Tibial artery (tissue), 4 donors: Measurements from ENCODE around the gene DHH.

Source experiments
- DNase-seq, 2 donors: peaks; one replicate each; pipeline ENCODE4 v3.0.0-alpha.2; 2019
- H3K27ac ChIP-seq, 2 donors: fragments of 200-600 bp; sonication (generic) in 1 of 2; 1 replicate in 1 of 2; 2 replicates in 1 of 2; pipeline ENCODE4 v1.5.1; 2018 to 2019; ENCODE audit warnings: mild to moderate bottlenecking in 1 of 2
- H3K27me3 ChIP-seq, 2 donors: fragments of 200-600 bp; sonication (generic) in 1 of 2; one replicate each; pipeline versions ENCODE4 v1.5.1 to v1.6.0; 2016 to 2019
- H3K36me3 ChIP-seq, 3 donors: fragments of 200-600 bp; sonication (generic) in 2 of 3; one replicate each; pipeline ENCODE4 v1.5.1; 2016 to 2019; ENCODE audit warnings: mild to moderate bottlenecking in 2 of 3
- H3K4me1 ChIP-seq, 4 donors: fragments of 200-600 bp; sonication (generic) in 2 of 4; 1 replicate in 3 of 4; 2 replicates in 1 of 4; pipeline ENCODE4 v1.5.1; 2016 to 2019
- H3K4me3 ChIP-seq, 2 donors: fragments of 200-600 bp; sonication (generic) in 1 of 2; 1 replicate in 1 of 2; 2 replicates in 1 of 2; pipeline ENCODE4 v1.5.1; 2018 to 2019; ENCODE audit warnings: mild to moderate bottlenecking in 2 of 2
- H3K9me3 ChIP-seq, 3 donors: fragments of 200-600 bp; sonication (generic) in 1 of 3; one replicate each; pipeline ENCODE4 v1.5.1; 2016 to 2019
- CTCF ChIP-seq, 2 experiments: fragments of 200-600 bp in 1 of 2; fragments of 450-650 bp in 1 of 2; IDR thresholded peaks; one replicate each; pipeline ENCODE4 v1.5.1; 2017 to 2019; ENCODE audit warnings: antibody characterized with exemption in 2 of 2, mild to moderate bottlenecking in 1 of 2, moderate library complexity in 1 of 2
- intact Hi-C: fragments of 100-400 bp; cut with DNase I; formaldehyde crosslinking; loops from one replicate; pipeline ENCODE4 v1.15.0; 2023; ENCODE audit warnings: low total_unique reads

DHH gene

GRCh38 chr12:49079793-49080192, 14.8 kb downstream of the DHH start:
- TF ChIP-seq CTCF (IDR thresholded peaks at IDR 0.05): no peak
- Histone ChIP-seq H3K27ac (no peak overlapping the region), H3K36me3 (no peaks in the 10 kb centered on the region), H3K4me3 (no peak overlapping the region), H3K27me3 (peaks cover 0 to 4% of the 10 kb centered on the region in 2 donors), H3K9me3 (no peaks in the 10 kb centered on the region), H3K4me1 (no peaks in the 10 kb centered on the region)
- DNase-seq: no peak
- intact Hi-C loops: no loop called here

GRCh38 chr12:49070971-49071370, 23.6 kb downstream of the DHH start:
- H3K4me3 ChIP-seq: no peak overlapping the region
- peaks cover 0 to 17% (median 12%) of the 10 kb centered on the region in 4 donors for H3K4me1 ChIP-seq
- H3K27ac ChIP-seq: no peak overlapping the region
- intact Hi-C loops: no loop called here
- no peaks in the 10 kb centered on the region for H3K27me3 ChIP-seq
- DNase-seq: no peak
- no peaks in the 10 kb centered on the region for H3K36me3 ChIP-seq
- H3K9me3 ChIP-seq: no peaks in the 10 kb centered on the region
- no peak for TF ChIP-seq CTCF (IDR thresholded peaks at IDR 0.05)

GRCh38 chr12:49069507-49070346, 24.9 kb downstream of the DHH start, which contains the start of gene RHEBL1:
RHEBL1 (minus strand) TSS chr12:49069979; CDS start chr12:49069785, 194 bp downstream.
- TF ChIP-seq CTCF (IDR thresholded peaks at IDR 0.05): no peak
- peak within 1 kb of the TSS; percentile 67 to 75 for H3K4me3 ChIP-seq
- no peaks in the 10 kb centered on the region for H3K27me3 ChIP-seq
- H3K27ac ChIP-seq: peak within 1 kb of the TSS; percentile 63 to 68
- DNase-seq: peak; percentile 99
- H3K36me3 ChIP-seq: no peaks in the 10 kb centered on the region
- H3K9me3 ChIP-seq: no peaks in the 10 kb centered on the region
- intact Hi-C loops: loop anchor here (10.0 kb wide), 1 partner anchor 45 kb away; the partner anchor contains the start of gene LMBR1L
- peaks cover 0 to 17% (median 12%) of the 10 kb centered on the region in 4 donors for H3K4me1 ChIP-seq

GRCh38 chr12:49068879-49069506, 25.6 kb downstream of the DHH start:
- H3K4me3 ChIP-seq: peak overlapping the region; percentile 67 to 75
- H3K27me3 ChIP-seq: no peaks in the 10 kb centered on the region
- no peaks in the 10 kb centered on the region for H3K9me3 ChIP-seq
- TF ChIP-seq CTCF (IDR thresholded peaks at IDR 0.05): no peak
- DNase-seq: no peak
- peaks cover 0 to 17% (median 12%) of the 10 kb centered on the region in 4 donors for H3K4me1 ChIP-seq
- H3K27ac ChIP-seq: peak overlapping the region; percentile 63 to 68
- intact Hi-C loops: loop anchor here (10.0 kb wide), 1 partner anchor 46 kb away; the partner anchor contains the start of gene LMBR1L
- H3K36me3 ChIP-seq: no peaks in the 10 kb centered on the region

- H3K4me1 ChIP-seq: peaks cover 0 to 26% (median 15%) of the 10 kb centered on the region in 4 donors
- DNase-seq: no peak
- H3K4me3 ChIP-seq: no peak overlapping the region
- no peaks in the 10 kb centered on the region for H3K27me3 ChIP-seq
- no peaks in the 10 kb centered on the region for H3K36me3 ChIP-seq
- intact Hi-C loops: loop anchor here (10.0 kb wide), 1 partner anchor 49 kb away; the partner anchor contains the start of gene LMBR1L
- no peak overlapping the region for H3K27ac ChIP-seq
- no peaks in the 10 kb centered on the region for H3K9me3 ChIP-seq
- TF ChIP-seq CTCF (IDR thresholded peaks at IDR 0.05): no peak
Observed at GRCh38 chr12:49066120-49066519, 28.5 kb downstream of the DHH start.
